CD1c-positive myeloid dendritic cell (primary cell): ENCODE results near the gene CHAF1B.

ENCODE experiments used
- DNase-seq: peaks from one replicate; pipeline ENCODE4 v3.0.0-alpha.2; 2016; ENCODE audit errors: extremely low spot score

CHAF1B gene

GRCh38 chr21:36427502-36427901 is 42.3 kb downstream of the CHAF1B start:
- no peak for DNase-seq

GRCh38 chr21:36428761-36429432 is 43.7 kb downstream of the CHAF1B start:
- DNase-seq, result peak; percentile 72

GRCh38 chr21:36429947-36430546 is 44.9 kb downstream of the CHAF1B start:
- DNase-seq, result peak; percentile 94

DNA sequence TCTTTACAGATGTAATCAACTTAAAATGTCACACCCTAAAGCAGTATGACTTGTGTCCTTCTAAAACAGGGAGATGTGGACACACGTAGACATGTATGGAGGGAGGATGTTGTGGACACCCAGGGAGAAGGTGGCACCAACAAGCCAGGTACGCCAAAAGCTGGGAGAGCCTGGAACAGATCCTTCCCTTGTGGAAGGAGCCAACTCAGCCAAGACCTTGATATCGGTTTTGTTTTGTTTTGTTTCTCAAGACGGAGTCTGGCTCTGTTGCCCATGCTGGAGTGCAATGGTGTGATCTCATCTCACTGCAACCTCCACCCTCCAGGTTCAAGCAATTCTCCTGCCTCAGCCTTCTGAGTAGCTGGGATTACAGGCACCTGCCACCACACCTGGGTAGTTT is 45.6 kb downstream of the CHAF1B start:
- no peak for DNase-seq

DNA sequence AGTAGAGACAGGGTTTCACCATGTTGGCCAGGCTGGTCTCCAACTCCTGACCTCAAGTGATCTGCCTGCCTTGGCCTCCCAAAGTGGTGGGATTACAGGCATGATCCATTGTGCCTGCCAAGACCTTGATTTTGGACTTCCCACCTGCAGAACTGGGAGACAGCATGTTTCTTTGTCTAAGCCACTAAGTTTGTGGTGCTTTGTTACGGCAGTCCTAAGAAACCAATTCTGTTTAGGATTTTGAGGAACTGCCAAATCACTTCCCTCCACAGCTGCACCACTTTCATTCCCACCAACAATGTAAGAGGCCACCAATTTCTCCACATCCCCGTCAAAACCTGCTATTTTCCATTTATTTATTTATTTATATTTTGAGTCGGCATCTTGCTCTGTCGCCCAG is 46.1 kb downstream of the CHAF1B start:
- peak; percentile 54 for DNase-seq

DNA sequence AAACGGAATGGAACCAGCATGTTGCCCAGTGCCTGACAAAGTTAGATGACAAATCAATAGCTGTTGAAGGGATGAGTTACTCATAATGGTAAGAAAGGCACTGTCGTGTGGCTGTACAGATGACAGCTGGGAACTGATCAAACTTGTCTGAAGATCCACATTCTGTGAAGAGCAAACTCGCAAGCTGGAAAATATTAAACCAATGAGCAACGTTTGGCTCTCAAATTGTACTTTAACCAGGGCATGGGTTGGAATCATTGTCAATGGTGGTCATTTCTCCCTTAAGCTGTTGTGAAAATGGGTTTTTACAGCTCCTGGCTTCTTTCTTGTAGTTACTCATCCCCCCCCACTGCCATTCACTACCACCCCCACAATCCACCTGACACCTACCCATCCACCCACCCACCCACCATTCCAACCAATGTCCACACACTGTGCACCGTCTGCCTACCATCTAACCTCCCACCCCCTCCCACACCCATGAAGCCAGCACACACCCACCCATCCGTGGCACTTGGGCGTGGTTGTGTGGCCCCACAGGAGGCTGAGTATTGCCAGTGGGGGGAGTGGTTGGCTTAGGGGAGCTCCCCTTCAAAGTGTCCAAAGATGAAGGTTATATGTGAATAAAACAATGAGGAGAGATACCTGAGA is 48.0 kb downstream of the CHAF1B start:
- no peak for DNase-seq

- no peak for DNase-seq
Observed at GRCh38 chr21:36434144-36434543, 49.0 kb downstream of the CHAF1B start.

DNA sequence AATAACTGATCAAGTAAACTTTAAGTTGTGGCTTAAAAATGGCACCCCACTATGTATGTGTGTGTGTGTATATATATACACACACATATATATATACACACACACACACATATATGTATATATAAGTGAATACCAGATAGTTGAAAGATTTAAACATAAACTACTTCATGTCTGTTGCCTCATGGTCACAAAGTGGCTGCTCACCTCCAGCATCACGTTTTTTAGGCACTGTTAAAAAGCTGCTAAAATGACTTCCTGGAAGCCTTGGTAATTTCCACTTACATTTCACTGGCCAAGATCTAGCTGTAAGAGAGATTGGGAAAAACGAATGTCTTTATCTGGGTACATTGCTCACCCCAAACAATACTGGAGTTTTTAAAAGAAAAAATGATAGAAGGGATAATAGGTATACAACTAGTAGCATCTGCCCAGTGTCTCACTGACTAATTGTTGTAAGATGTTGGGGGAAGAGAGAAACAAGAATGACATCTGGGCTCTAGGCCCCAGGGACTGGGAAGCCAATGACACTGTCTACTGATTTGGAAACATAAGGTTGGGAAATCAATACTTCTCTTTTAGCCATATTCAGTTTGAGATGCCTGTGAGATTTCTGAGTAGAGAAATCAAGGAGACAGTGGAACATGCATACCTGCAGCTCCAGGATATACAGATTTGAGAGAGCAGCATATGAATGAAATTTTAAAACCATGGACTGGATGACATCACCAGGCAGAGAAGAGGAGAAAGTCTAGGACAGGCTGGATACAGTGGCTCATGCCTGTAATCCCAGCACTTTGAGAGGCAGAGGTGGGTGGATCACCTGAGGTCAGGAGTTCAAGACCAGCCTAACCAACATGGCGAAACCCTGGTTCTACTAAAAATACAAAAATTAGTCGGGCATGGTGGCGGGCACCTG is 51.9 kb downstream of the CHAF1B start:
- DNase-seq, result peak; percentile 54

DNA sequence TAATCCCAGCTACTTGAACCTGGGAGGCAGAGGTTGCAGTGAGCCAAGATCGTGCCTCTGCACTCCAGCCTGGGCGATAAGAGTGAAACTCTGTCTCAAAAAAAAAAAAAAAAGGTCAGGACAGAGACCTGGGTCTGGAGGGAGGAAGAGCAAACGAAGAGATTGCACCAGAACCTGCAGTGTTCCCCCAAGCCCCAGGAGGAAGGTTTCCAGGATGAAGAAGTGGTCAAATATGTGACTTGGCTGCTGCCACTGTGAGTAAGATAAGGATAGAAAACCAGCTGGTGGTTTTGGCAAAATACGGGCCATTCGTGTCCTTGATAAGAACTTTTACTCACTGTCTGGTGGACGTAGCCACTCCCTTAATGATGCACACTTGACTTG is 52.5 kb downstream of the CHAF1B start:
- peak; percentile 42 for DNase-seq

GRCh38 chr21:36441715-36442114 is 56.5 kb downstream of the CHAF1B start:
- no peak for DNase-seq

- DNase-seq, result no peak
Observed at GRCh38 chr21:36446301-36446700, 61.1 kb downstream of the CHAF1B start.

DNA sequence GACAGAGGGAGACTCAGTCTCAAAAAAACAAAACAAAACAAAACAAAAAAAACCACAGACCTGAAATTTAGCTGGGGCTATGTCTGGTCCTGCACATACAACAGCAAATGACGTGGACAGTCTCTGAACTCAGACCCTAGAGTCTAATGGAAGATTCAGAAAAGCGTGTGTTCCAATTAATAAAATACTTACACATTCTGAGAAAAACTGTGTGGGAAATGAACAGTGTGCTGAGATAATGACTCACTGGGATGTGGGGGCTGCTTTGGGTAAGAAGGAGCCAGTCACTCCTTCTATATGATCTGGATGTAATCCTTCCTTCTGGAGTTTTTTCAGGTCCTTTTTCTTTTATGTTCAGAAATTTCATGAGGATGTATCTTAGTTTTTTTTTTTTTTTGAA is 65.3 kb downstream of the CHAF1B start:
- DNase-seq, result peak; percentile 24

DNA sequence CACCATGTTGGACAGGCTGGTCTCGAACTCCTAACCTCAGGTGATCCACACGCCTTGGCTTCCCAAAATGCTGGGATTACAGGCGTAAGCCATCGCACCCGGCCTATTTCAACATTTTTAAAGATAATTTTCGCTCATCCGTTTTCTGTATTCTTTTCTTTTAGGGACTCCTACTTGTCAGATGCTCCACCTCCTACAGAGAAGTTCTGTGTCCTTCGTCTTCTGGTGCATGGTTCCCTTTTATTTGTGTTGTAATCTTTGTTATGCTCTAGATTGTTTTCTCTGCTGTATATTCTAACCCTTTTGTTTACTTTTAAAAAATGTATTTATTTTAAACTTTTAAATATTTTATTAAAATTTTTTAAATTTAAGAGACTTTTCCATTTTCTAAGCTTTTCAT is 66.3 kb downstream of the CHAF1B start:
- peak; percentile 37 for DNase-seq

GRCh38 chr21:36452281-36452825 is 67.2 kb downstream of the CHAF1B start:
- DNase-seq, result no peak

- DNase-seq, result no peak
Observed at GRCh38 chr21:36454093-36454531, 68.9 kb downstream of the CHAF1B start.

DNA sequence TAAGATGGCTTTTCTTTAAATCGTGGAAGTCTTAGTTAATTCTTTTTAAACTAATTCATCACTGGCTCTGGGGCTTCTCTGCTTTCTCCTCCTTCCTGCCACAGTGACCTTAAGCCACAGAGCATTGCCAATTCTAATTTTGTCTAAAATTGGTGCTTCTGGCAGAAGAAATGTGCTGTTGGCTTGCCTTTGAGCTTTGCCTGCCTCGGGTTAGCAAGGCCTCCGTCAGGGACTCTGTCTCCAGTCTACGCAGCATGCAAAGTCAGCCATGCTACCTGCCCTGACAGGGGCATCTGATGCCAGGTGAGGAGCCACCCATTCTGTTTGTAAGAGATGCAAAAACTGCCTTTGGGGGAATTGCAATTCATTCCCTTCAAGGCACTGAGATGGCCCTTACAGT is 69.5 kb downstream of the CHAF1B start:
- no peak for DNase-seq

GRCh38 chr21:36456729-36457414 is 71.7 kb downstream of the CHAF1B start:
- peak; percentile 55 for DNase-seq

DNA sequence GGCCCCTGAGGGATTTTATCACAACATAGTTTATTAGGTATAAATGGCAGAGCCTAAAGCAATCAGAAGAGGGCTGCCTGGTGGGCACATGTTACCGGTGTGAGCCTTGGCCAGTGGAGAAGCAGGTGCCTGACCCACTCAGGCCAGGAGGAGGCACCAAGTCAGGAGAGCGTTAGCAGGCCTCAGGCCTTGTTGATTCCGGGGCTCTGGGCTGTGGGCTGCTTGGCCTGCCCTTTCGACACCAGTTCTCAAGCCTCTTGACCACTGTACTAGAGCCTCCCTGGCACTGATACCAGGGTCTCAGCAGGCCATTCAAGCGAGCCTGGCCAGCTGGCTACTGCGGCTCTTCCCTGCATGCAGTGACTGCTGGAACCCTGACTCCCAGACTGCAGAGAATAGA is 73.9 kb downstream of the CHAF1B start:
- no peak for DNase-seq

DNA sequence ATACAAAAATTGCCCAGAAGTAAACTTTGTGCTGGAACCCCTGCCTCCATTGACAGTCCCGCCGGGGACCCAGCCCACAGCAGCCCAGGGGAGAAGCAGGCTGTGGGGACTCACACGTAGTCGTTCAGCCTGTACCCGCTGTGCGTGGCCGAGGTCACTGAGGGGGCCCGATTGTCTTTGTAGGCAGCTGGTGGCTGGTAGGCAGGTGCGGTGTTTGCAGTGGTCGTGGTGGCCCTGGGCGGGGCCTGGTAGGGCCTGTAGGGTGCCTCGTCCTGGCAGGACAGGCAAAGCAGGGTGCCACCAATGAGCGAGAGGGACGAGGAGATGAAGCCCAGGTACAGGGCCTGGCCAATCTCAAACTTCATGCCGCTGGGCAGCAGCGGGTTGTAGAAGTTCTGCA is 75.7 kb downstream of the CHAF1B start:
- no peak for DNase-seq

DNA sequence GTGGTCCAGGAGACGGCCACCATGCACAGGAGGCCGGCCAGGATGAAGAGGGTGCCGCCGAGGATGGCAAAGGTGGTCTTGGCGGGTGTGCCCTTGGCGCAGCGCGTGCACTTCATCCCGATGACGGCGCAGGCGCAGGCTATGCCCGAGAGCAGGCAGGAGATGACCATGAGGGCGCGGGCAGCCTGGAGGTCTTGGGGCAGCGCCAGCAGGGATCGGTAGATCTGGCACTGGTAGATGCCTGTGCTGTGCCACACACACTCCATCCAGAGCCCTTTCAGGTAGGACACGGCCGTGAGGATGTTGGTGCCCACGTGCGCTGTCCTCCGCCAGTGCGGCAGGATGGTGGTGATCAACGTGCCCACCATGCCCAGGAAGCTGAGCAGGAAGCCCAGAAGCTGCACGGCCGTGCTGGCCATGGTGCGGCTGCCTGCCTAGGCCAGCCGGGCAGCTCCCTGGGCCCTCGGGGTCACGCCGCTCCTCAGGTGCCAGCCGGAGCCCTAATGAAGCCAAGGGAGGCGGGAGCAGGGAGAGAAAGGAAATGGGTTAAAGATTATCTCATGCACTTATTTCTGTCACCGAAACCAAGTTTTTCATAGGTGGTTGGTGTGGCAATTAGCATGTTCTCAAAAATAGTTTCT is 76.2 kb downstream of the CHAF1B start:
- no peak for DNase-seq
